GM21737 (cell line): ENCODE data around the gene SH3RF1.

Experiments
- ATAC-seq: cut with Tn5 transposase; IDR thresholded peaks from one replicate; pipeline ENCODE4 v1.9.1; 2021; ENCODE audit warnings: mild to moderate bottlenecking, moderate library complexity; ENCODE audit not compliant: unreplicated experiment

Gene SH3RF1

GRCh38 chr4:169167957-169168858 lies 102.5 kb downstream of the SH3RF1 start:
- peak; percentile 88 for ATAC-seq

GRCh38 chr4:169164669-169165415 lies 105.9 kb downstream of the SH3RF1 start:
- no peak for ATAC-seq

GRCh38 chr4:169163947-169164668 lies 106.6 kb downstream of the SH3RF1 start:
- ATAC-seq, result no peak

- no peak for ATAC-seq
Observed at GRCh38 chr4:169163495-169163894, 107.3 kb downstream of the SH3RF1 start.

GRCh38 chr4:169160825-169161224 lies 109.9 kb downstream of the SH3RF1 start:
- ATAC-seq, result no peak

- no peak for ATAC-seq
Observed at GRCh38 chr4:169159624-169160171, 111.1 kb downstream of the SH3RF1 start.

GRCh38 chr4:169158861-169159260 lies 111.9 kb downstream of the SH3RF1 start:
- no peak for ATAC-seq

- no peak for ATAC-seq
Observed at GRCh38 chr4:169158046-169158445, 112.7 kb downstream of the SH3RF1 start.

- no peak for ATAC-seq
Observed at GRCh38 chr4:169156392-169156791, 114.4 kb downstream of the SH3RF1 start.

- no peak for ATAC-seq
Observed at GRCh38 chr4:169154121-169154520, 116.6 kb downstream of the SH3RF1 start.

GRCh38 chr4:169153481-169154087 lies 117.2 kb downstream of the SH3RF1 start:
- ATAC-seq, result no peak

GRCh38 chr4:169152899-169153298 lies 117.9 kb downstream of the SH3RF1 start:
- no peak for ATAC-seq

GRCh38 chr4:169152098-169152497 lies 118.7 kb downstream of the SH3RF1 start:
- no peak for ATAC-seq

- no peak for ATAC-seq
Observed at GRCh38 chr4:169151671-169152070, 119.1 kb downstream of the SH3RF1 start.

- ATAC-seq, result no peak
Observed at GRCh38 chr4:169150806-169151205, 120.0 kb downstream of the SH3RF1 start.

- no peak for ATAC-seq
Observed at GRCh38 chr4:169148885-169149284, 121.9 kb downstream of the SH3RF1 start.

GRCh38 chr4:169147191-169147590 lies 123.6 kb downstream of the SH3RF1 start:
- ATAC-seq, result no peak

- ATAC-seq, result no peak
Observed at GRCh38 chr4:169144061-169144600, 126.6 kb downstream of the SH3RF1 start.

GRCh38 chr4:169143335-169143734 lies 127.4 kb downstream of the SH3RF1 start:
- ATAC-seq, result no peak

- no peak for ATAC-seq
Observed at GRCh38 chr4:169142906-169143305, 127.8 kb downstream of the SH3RF1 start.
